ENCODE results near the gene ACSS2. TPM values are rescaled to one million over a fixed set of nuclear protein-coding genes. Genes with fewer than 3 reads are reported as not detected.
A peak's percentile ranks its signal among the peaks of the same experiment; 100 is the strongest.

ACSS2 gene
- total and polyA plus RNA-seq, 2 of the 8 experiments (the other 6 are each of a cell fraction or from before 2014, with no cell fraction given): 17.7 to 24.2 TPM

DNA sequence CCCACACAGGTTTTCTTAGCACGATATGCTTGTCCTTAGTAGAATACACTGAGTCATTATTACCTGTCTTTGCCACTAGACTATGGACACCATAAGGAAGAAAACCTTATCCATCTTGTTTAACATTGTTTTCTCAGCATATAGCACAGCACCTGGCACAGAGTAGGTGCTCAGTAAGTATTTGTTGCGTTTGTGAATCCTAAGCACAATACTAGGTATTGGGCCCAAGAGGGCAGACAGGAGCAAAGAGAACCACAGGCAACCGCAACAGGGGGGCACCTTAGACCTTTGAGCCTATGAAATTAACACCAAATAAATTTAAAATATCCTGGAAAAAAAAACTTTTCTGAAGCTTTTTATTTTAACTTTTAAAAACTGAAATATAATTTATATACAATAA lies 47.2 kb upstream of the ACSS2 start:
- WGBS, 2 experiments (ENCODE audit: extremely low coverage in 1 of 2, insufficient coverage in 1 of 2, insufficient read length in 1 of 2, insufficient replicate concordance in 2 of 2, low coverage in 1 of 2, low lambda C conversion rate in 2 of 2, missing lambda C conversion rate in 1 of 2): 71% methylated on average over 3 of the region's 3 CpGs; no CpG with 5 or more reads in 1 of the 2 experiments
- POLR2A ChIA-PET (ENCODE audit: partially characterized antibody): no interaction called here
- no peak overlapping the region for H2BK15ac ChIP-seq (ENCODE audit: low read length)
- H3K18ac ChIP-seq (ENCODE audit: extremely low read depth, low read length): no peak overlapping the region
- H4K8ac ChIP-seq (ENCODE audit: extremely low read depth, insufficient read depth, low read length): no peak overlapping the region
- no peaks in the 10 kb centered on the region for H4K20me1 ChIP-seq (replicated peaks in 1 of 2; ENCODE audit: control insufficient read depth in 1 of 2, insufficient read depth in 2 of 2, low read length in 2 of 2)
- H2AFZ ChIP-seq (ENCODE audit: low read length): no peak overlapping the region
- H4K91ac ChIP-seq (replicated peaks; ENCODE audit: insufficient read length, low read length): no peak overlapping the region
- no peaks in the 10 kb centered on the region for H3K27me3 ChIP-seq (replicated peaks in 1 of 4; ENCODE audit: control insufficient read depth in 3 of 4, extremely low read depth in 1 of 4, insufficient read depth in 3 of 4, low read length in 3 of 4)
- no peaks in the 10 kb centered on the region for H3K9me3 ChIP-seq (ENCODE audit: insufficient read depth in 2 of 2, low read depth in 1 of 2, low read length in 1 of 2)
- H2BK20ac ChIP-seq (ENCODE audit: low read length): no peak overlapping the region
- no peak overlapping the region for H2AK5ac ChIP-seq (ENCODE audit: low read depth, low read length)
- no peak overlapping the region for H2BK5ac ChIP-seq (ENCODE audit: low read depth, low read length)
- no peaks in the 10 kb centered on the region for H3K4me1 ChIP-seq (replicated peaks in 1 of 4; ENCODE audit: control insufficient read depth in 3 of 4, insufficient read depth in 4 of 4, low read length in 3 of 4)
- H4K5ac ChIP-seq (ENCODE audit: insufficient read length, low read depth, low read length): no peak overlapping the region
- DNase-seq (ENCODE audit: low read depth in 1 of 2, low spot score in 2 of 2) (no peak), FAIRE-seq (no peak)
- H3K56ac ChIP-seq (replicated peaks; ENCODE audit: insufficient read length, low read depth, low read length): no peak overlapping the region
- H3K79me2 ChIP-seq (ENCODE audit: control insufficient read depth in 1 of 2, insufficient read depth in 2 of 2, low read length in 2 of 2): no peaks in the 10 kb centered on the region
- no peak overlapping the region for H3K4me3 ChIP-seq (ENCODE audit: extremely low read depth in 1 of 4, insufficient read depth in 2 of 4, low read depth in 3 of 4, low read length in 4 of 4)
- H3K23ac ChIP-seq (ENCODE audit: insufficient read length): no peak overlapping the region
- no peak overlapping the region for H3K4ac ChIP-seq (replicated peaks; ENCODE audit: insufficient read length, low read depth, low read length)
- no peak overlapping the region for H2BK12ac ChIP-seq (ENCODE audit: low read depth, low read length)
- no peak overlapping the region for H2BK120ac ChIP-seq (replicated peaks; ENCODE audit: low read depth, low read length)
- H3K14ac ChIP-seq (ENCODE audit: insufficient read length): no peak overlapping the region
- H3K36me3 ChIP-seq (ENCODE audit: control insufficient read depth in 2 of 4, insufficient read depth in 4 of 4, low read length in 3 of 4): no peaks in the 10 kb centered on the region
- H3K79me1 ChIP-seq (ENCODE audit: low read depth, low read length): no peaks in the 10 kb centered on the region
- CTCF ChIA-PET (ENCODE audit: partially characterized antibody): interaction anchor here (1.2 kb wide), 1 partner anchor 170 kb away, joined by 4 read pairs; no protein-coding TSS in a partner anchor
- H3K23me2 ChIP-seq (ENCODE audit: low read depth, low read length): peaks cover 5% of the 10 kb centered on the region
- H3K27ac ChIP-seq (ENCODE audit: low read depth, low read length): no peak overlapping the region
- H3K9ac ChIP-seq (replicated peaks in 1 of 4; ENCODE audit: extremely low read depth in 1 of 4, low read depth in 3 of 4, low read length in 3 of 4): no peak overlapping the region
- H3K4me2 ChIP-seq (ENCODE audit: insufficient read depth in 1 of 2, low read depth in 2 of 2, low read length in 2 of 2): no peak overlapping the region
- TF ChIP-seq BCL11A (IDR thresholded peaks at IDR 0.05; ENCODE audit: low read depth in 2 of 2, low read length in 2 of 2) (no peak), RAD21 (IDR thresholded peaks at IDR 0.05 in 1 of 2, conservative IDR thresholded peaks at IDR 0.05 in 1 of 2; ENCODE audit: low read depth in 2 of 2, low read length in 2 of 2) (peak; percentile 16 to 37; a peak in 2 of 4 replicates), SUZ12 (IDR thresholded peaks at IDR 0.05; ENCODE audit: low read length) (no peak), CHD1 (IDR thresholded peaks at IDR 0.05; ENCODE audit: low read depth, low read length) (no peak), TCF12 (IDR thresholded peaks at IDR 0.05; ENCODE audit: low read depth, low read length) (no peak), PHF8 (conservative IDR thresholded peaks at IDR 0.05; ENCODE audit: low read depth, low read length) (no peak), JUN (IDR thresholded peaks at IDR 0.05; ENCODE audit: low read depth, low read length) (no peak)
- TF ChIP-seq, protein P1, sequence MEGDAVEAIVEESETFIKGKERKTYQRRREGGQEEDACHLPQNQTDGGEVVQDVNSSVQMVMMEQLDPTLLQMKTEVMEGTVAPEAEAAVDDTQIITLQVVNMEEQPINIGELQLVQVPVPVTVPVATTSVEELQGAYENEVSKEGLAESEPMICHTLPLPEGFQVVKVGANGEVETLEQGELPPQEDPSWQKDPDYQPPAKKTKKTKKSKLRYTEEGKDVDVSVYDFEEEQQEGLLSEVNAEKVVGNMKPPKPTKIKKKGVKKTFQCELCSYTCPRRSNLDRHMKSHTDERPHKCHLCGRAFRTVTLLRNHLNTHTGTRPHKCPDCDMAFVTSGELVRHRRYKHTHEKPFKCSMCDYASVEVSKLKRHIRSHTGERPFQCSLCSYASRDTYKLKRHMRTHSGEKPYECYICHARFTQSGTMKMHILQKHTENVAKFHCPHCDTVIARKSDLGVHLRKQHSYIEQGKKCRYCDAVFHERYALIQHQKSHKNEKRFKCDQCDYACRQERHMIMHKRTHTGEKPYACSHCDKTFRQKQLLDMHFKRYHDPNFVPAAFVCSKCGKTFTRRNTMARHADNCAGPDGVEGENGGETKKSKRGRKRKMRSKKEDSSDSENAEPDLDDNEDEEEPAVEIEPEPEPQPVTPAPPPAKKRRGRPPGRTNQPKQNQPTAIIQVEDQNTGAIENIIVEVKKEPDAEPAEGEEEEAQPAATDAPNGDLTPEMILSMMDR (IDR thresholded peaks at IDR 0.05; ENCODE audit: control extremely low read depth in 1 of 3, insufficient read depth in 1 of 3, low read depth in 1 of 3, low read length in 3 of 3): peak in 2 of 3 experiments; percentile 23 to 40; a peak in 3 of 4 replicates
- TF ChIP-seq, protein P2, sequence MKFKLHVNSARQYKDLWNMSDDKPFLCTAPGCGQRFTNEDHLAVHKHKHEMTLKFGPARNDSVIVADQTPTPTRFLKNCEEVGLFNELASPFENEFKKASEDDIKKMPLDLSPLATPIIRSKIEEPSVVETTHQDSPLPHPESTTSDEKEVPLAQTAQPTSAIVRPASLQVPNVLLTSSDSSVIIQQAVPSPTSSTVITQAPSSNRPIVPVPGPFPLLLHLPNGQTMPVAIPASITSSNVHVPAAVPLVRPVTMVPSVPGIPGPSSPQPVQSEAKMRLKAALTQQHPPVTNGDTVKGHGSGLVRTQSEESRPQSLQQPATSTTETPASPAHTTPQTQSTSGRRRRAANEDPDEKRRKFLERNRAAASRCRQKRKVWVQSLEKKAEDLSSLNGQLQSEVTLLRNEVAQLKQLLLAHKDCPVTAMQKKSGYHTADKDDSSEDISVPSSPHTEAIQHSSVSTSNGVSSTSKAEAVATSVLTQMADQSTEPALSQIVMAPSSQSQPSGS (IDR thresholded peaks at IDR 0.05; ENCODE audit: low read length): no peak
